Right lobe of liver (tissue), 6 donors: ENCODE data around the gene SPINT1. TPM values are rescaled to one million over a fixed set of nuclear protein-coding genes. Genes with fewer than 3 reads are reported as not detected.

Experiments used
- ATAC-seq, 4 donors: fragments of 200-7000 bp; cut with Tn5 transposase; one replicate each; pipeline ENCODE4 v1.9.1; 2020; ENCODE audit warnings: mild to moderate bottlenecking in 4 of 4, moderate library complexity in 4 of 4
- DNase-seq, 3 donors: peaks; one replicate each; pipeline ENCODE4 v3.0.0-alpha.2; 2020
- H3K27ac ChIP-seq, 3 donors: fragments of 200-600 bp; one replicate each; pipeline ENCODE4 v1.8.0; 2022
- H3K27me3 ChIP-seq, 2 donors: fragments of 200-600 bp; one replicate each; pipeline ENCODE4 v1.8.0; 2022
- H3K36me3 ChIP-seq, 4 donors: fragments of 200-600 bp; sonication (generic) in 1 of 4; one replicate each; pipeline versions ENCODE4 v1.5.1 to v1.8.0; 2017 to 2022; ENCODE audit warnings: control low read depth in 1 of 4
- H3K4me1 ChIP-seq, 4 donors: fragments of 200-600 bp; sonication (generic) in 1 of 4; one replicate each; pipeline versions ENCODE4 v1.5.1 to v1.8.0; 2017 to 2022; ENCODE audit warnings: control low read depth in 1 of 4
- H3K4me3 ChIP-seq, 3 donors: fragments of 200-600 bp; one replicate each; pipeline ENCODE4 v1.8.0; 2022
- H3K9me3 ChIP-seq, 4 donors: fragments of 200-600 bp; sonication (generic) in 1 of 4; one replicate each; pipeline versions ENCODE4 v1.5.1 to v1.8.0; 2017 to 2022; ENCODE audit warnings: control low read depth in 1 of 4
- POLR2A ChIP-seq: fragments of 450-650 bp; IDR thresholded peaks from one replicate; pipeline ENCODE4 v1.6.1; 2017; ENCODE audit warnings: antibody characterized with exemption, mild to moderate bottlenecking
- WGBS: methylation state at CpG from one replicate; pipeline ENCODE4 v1.1.6; 2018; ENCODE audit warnings: low coverage, low lambda C conversion rate; ENCODE audit not compliant: insufficient coverage; ENCODE audit errors: missing lambda C conversion rate; 5-methylcytosine and 5-hydroxymethylcytosine counted together
- intact Hi-C, 2 donors: fragments of 100-400 bp; cut with DNase I; formaldehyde crosslinking; loops; one replicate each; pipeline versions ENCODE4 v1.11.2 to v1.14.1; 2022
- total RNA-seq, 6 experiments: library from RNA; depleted of rRNA in 2 of 6; stranded (reverse); fragments of >200 nt in 2 of 6; fragmentation: NEBNext Ultra II Directional in 3 of 6; extraction: Animal tissue kit (Norgen Biotek cat#: 25700) in 3 of 6; gene quantifications; one replicate each; pipeline versions ENCODE4 v1.1.0 to v1.2.4, GENCODE V29; 2016 to 2023
- TF ChIP-seq, protein P1 (sequence below), 4 donors: fragments of 200-600 bp in 3 of 4; fragments of 450-650 bp in 1 of 4; IDR thresholded peaks; one replicate each; pipeline versions ENCODE4 v1.5.1 to v1.8.0; 2016 to 2022; ENCODE audit warnings: antibody characterized with exemption in 4 of 4, mild to moderate bottlenecking in 2 of 4
- donor health status: DM: no; HTN: yes; CAD: no.
- donor health status: DM: no; HTN: no; CAD: no.
- donor health status: DM: no; HTN: no; CAD: no.
- donor health status: DM: no; HTN: yes; CAD: no.
- donor health status: DM: no; HTN: yes; CAD: no.

The SPINT1 gene
- total RNA-seq, 6 experiments from 2014 or later, result 1.1 to 7.9 (median 3.0) TPM

DNA sequence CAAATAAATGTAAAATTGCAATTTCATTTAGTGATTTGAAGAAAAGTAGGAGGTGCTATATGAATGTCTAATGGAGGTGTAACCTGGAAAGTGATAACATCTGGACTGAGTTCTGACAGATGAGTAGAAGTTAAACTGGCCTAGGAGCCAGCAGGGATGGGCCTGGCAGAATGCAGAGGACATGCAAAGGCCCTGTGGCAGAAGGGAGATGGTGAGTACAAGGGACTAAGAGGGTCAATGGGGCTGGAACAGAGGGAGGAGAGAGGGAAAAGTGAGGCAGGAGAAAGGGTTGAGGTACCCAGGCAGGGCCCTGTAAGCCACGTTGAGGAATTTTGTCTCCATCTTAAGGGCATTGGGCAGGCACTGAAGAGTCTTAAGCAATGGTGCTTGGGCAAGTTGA, 12.0 kb upstream of the SPINT1 start:
- 67% methylated on average over 1 of the region's 1 CpG for WGBS
- DNase-seq, result no peak
- no peak for ATAC-seq
- H3K27ac ChIP-seq, result no peak overlapping the region
- intact Hi-C loops, result no loop called here
- TF ChIP-seq POLR2A, result no peak
- TF ChIP-seq, protein P1, sequence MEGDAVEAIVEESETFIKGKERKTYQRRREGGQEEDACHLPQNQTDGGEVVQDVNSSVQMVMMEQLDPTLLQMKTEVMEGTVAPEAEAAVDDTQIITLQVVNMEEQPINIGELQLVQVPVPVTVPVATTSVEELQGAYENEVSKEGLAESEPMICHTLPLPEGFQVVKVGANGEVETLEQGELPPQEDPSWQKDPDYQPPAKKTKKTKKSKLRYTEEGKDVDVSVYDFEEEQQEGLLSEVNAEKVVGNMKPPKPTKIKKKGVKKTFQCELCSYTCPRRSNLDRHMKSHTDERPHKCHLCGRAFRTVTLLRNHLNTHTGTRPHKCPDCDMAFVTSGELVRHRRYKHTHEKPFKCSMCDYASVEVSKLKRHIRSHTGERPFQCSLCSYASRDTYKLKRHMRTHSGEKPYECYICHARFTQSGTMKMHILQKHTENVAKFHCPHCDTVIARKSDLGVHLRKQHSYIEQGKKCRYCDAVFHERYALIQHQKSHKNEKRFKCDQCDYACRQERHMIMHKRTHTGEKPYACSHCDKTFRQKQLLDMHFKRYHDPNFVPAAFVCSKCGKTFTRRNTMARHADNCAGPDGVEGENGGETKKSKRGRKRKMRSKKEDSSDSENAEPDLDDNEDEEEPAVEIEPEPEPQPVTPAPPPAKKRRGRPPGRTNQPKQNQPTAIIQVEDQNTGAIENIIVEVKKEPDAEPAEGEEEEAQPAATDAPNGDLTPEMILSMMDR (IDR thresholded peaks at IDR 0.05), result no peak
- no peaks in the 10 kb centered on the region for H3K36me3 ChIP-seq
- H3K9me3 ChIP-seq, result no peaks in the 10 kb centered on the region
- no peaks in the 10 kb centered on the region for H3K27me3 ChIP-seq
- no peak overlapping the region for H3K4me3 ChIP-seq
- no peaks in the 10 kb centered on the region for H3K4me1 ChIP-seq

DNA sequence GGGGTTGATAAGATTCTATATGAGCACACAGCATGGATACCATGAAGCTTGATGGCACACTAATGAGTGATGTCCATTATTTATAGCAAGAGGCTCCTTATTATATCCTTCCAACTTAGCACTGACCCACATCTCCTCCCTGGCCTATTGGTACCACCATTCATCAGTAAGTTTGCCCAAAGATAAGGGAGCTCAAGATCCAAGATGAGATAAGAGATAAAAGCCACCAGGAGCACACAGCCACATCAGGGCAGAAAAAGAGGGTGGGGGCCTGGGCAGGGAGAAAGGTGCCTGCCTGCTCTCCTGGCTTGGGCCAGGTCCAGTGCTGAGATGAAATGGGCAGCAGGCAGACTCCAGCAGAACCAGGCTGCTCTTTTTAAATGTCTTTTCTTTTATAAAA, 10.9 kb upstream of the SPINT1 start:
- Histone ChIP-seq H3K27ac (no peak overlapping the region), H3K4me1 (no peaks in the 10 kb centered on the region), H3K4me3 (no peak overlapping the region), H3K9me3 (no peaks in the 10 kb centered on the region), H3K27me3 (no peaks in the 10 kb centered on the region), H3K36me3 (no peaks in the 10 kb centered on the region)
- DNase-seq (no peak), ATAC-seq (no peak)
- TF ChIP-seq POLR2A, result no peak
- TF ChIP-seq, protein P1 (IDR thresholded peaks at IDR 0.05), result no peak
- intact Hi-C loops, result no loop called here

DNA sequence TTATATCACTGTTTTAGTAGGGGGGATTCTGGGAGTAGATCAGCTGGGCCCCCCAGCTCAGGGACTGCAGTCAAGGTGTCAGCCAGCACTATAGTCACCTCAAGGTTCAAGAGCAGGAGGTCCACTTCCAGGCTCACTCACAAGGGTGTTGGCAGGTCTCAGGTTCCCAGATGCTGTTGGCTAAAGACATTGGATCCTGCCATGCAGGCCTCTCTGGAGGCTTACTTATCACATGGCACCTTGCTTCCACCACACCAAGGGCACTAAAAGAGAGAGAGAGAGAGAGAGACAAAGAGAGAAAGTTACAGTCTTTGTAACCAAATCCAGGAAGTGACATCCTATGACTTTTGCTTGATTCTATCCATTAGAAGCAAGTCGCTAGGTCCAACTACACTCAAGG, 7.8 kb upstream of the SPINT1 start:
- no peak for DNase-seq

DNA sequence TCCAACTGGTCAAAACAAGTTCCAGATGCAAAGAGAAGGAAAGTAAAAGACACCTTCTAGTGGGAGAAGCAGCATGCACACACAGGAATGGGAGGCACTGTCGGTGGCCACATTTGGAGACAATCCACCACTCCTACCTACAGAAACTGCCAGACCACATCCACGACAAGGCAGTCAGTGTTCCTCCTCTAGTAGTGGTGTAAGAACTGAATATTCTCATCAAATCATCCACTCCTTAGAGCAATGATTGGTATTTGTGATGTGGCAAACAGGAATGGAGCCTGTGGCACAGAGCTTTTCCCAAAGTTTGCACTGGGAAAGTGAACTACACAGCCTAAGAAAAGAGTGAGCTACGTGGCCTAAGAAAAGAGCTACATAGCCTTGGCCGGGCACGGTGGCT, 5.1 kb upstream of the SPINT1 start:
- no peak for ATAC-seq

More for the DNA sequence above, 7.8 kb upstream of the SPINT1 start:
- Histone ChIP-seq H3K27ac (no peak overlapping the region), H3K4me1 (no peaks in the 10 kb centered on the region), H3K27me3 (no peaks in the 10 kb centered on the region), H3K4me3 (no peak overlapping the region), H3K36me3 (no peaks in the 10 kb centered on the region), H3K9me3 (no peaks in the 10 kb centered on the region)
- WGBS, result 91% methylated on average over 1 of the region's 1 CpG
- TF ChIP-seq, protein P1 (IDR thresholded peaks at IDR 0.05), result no peak
- TF ChIP-seq POLR2A, result no peak
- intact Hi-C loops, result no loop called here
- ATAC-seq, result no peak

More for the DNA sequence above, 5.1 kb upstream of the SPINT1 start:
- TF ChIP-seq, protein P1 (IDR thresholded peaks at IDR 0.05), result no peak
- no peak for TF ChIP-seq POLR2A
- DNase-seq, result no peak
- Histone ChIP-seq H3K27me3 (no peaks in the 10 kb centered on the region), H3K27ac (no peak overlapping the region), H3K9me3 (no peaks in the 10 kb centered on the region), H3K4me3 (no peak overlapping the region), H3K4me1 (peaks cover 0 to under 1% (median 0%) of the 10 kb centered on the region in 4 donors), H3K36me3 (no peaks in the 10 kb centered on the region)
- 84% methylated on average over 5 of the region's 5 CpGs for WGBS
- intact Hi-C loops, result no loop called here
